ENCODE data around the gene PCK2. TPM values are rescaled to one million over a fixed set of nuclear protein-coding genes. Genes with fewer than 3 reads are reported as not detected.

PCK2 gene
- 3.0 and 8.5 TPM in 2 replicates for total RNA-seq

GRCh38 chr14:24093901-24094840 is at the start of gene PCK2:
TSS of gene PCK2 (plus strand) at chr14:24094311. CDS start at chr14:24094406, 95 bp downstream.

GRCh38 chr14:24051789-24052655 is 42.1 kb upstream of the PCK2 start, which contains the start of gene CARMIL3:
TSS of gene CARMIL3 (plus strand) at chr14:24052009. CDS start at chr14:24052154, 145 bp downstream.

GRCh38 chr14:24071144-24071697 is 22.9 kb upstream of the PCK2 start, which contains the start of gene CPNE6:
TSS of gene CPNE6 (plus strand) at chr14:24071562. CDS start at chr14:24072937, 1,375 bp downstream.

GRCh38 chr14:24114532-24115421 is 20.7 kb downstream of the PCK2 start, which contains the start of the genes DCAF11 and NRL:
TSS of gene DCAF11 (plus strand) at chr14:24114777. CDS start at chr14:24115595, 818 bp downstream.
TSS of gene NRL (minus strand) at chr14:24114949. CDS start at chr14:24082848, 32,101 bp downstream.

GRCh38 chr14:24130380-24130716 is 36.2 kb downstream of the PCK2 start, which contains the start of gene FITM1:
TSS of gene FITM1 (plus strand) at chr14:24130659. CDS start at chr14:24131564, 905 bp downstream.

GRCh38 chr14:24135834-24136683 is 41.9 kb downstream of the PCK2 start, which contains the start of gene PSME1:
TSS of gene PSME1 (plus strand) at chr14:24136194. CDS start at chr14:24136263, 69 bp downstream.

GRCh38 chr14:24141097-24141880 is 47.2 kb downstream of the PCK2 start, which contains the start of gene EMC9:
TSS of gene EMC9 (minus strand) at chr14:24141591. CDS start at chr14:24141304, 287 bp downstream.

GRCh38 chr14:24146453-24146977 is 52.4 kb downstream of the PCK2 start, which contains the start of gene PSME2:
TSS of gene PSME2 (minus strand) at chr14:24146610. CDS start at chr14:24146581, 29 bp downstream.

GRCh38 chr14:24146978-24147760 is 53.1 kb downstream of the PCK2 start, which contains the start of gene RNF31:
TSS of gene RNF31 (plus strand) at chr14:24147498. CDS start at chr14:24147699, 201 bp downstream.

Other genes with a start within 250 kb of the PCK2 start
- 31.7 and 35.9 TPM in 2 replicates for gene DHRS4, start 140.5 kb upstream of the PCK2 start, total RNA-seq
- 8.6 and 10.8 TPM in 2 replicates for gene DHRS4L2, start 105.4 kb upstream of the PCK2 start, total RNA-seq
- under 0.01 TPM in 1 of 2 replicates, not detected in the other for gene CARMIL3, start 42.3 kb upstream of the PCK2 start, total RNA-seq
- gene CPNE6, start 22.7 kb upstream of the PCK2 start, total RNA-seq, result not detected in 2 replicates
- gene DCAF11, start 20.5 kb downstream of the PCK2 start, total RNA-seq, result 47.0 and 51.9 TPM in 2 replicates
- 0.98 and 1.1 TPM in 2 replicates for gene NRL, start 20.6 kb downstream of the PCK2 start, total RNA-seq
- 0.65 TPM in 1 of 2 replicates, not detected in the other for gene FITM1, start 36.3 kb downstream of the PCK2 start, total RNA-seq
- gene PSME1, start 41.9 kb downstream of the PCK2 start, total RNA-seq, result 68.6 and 101 TPM in 2 replicates
- 8.5 and 16.3 TPM in 2 replicates for gene EMC9, start 47.3 kb downstream of the PCK2 start, total RNA-seq
- 54.7 and 62.1 TPM in 2 replicates for gene PSME2, start 52.3 kb downstream of the PCK2 start, total RNA-seq
- 48.3 and 60.3 TPM in 2 replicates for gene RNF31, start 53.2 kb downstream of the PCK2 start, total RNA-seq
- 31.0 and 35.6 TPM in 2 replicates for gene IRF9, start 67.0 kb downstream of the PCK2 start, total RNA-seq
- 1.3 and 4.1 TPM in 2 replicates for gene REC8, start 77.8 kb downstream of the PCK2 start, total RNA-seq
- gene IPO4, start 94.5 kb downstream of the PCK2 start, total RNA-seq, result 51.3 and 58.8 TPM in 2 replicates
- 53.6 and 62.3 TPM in 2 replicates for gene TM9SF1, start 101.1 kb downstream of the PCK2 start, total RNA-seq
- 0.10 TPM in 1 of 2 replicates, not detected in the other for gene TSSK4, start 111.4 kb downstream of the PCK2 start, total RNA-seq
- gene CHMP4A, start 119.2 kb downstream of the PCK2 start, total RNA-seq, result 25.6 and 33.3 TPM in 2 replicates
- gene MDP1, start 121.8 kb downstream of the PCK2 start, total RNA-seq, result 9.1 TPM in 2 replicates
- 128 and 131 TPM in 2 replicates for gene NEDD8, start 138.1 kb downstream of the PCK2 start, total RNA-seq
- gene GMPR2, start 138.6 kb downstream of the PCK2 start, total RNA-seq, result 67.4 and 69.9 TPM in 2 replicates
- 55.5 and 59.4 TPM in 2 replicates for gene TINF2, start 148.3 kb downstream of the PCK2 start, total RNA-seq
- gene TGM1, start 168.9 kb downstream of the PCK2 start, total RNA-seq, result 0.98 and 1.8 TPM in 2 replicates
- gene RABGGTA, start 177.3 kb downstream of the PCK2 start, total RNA-seq, result 35.1 and 45.1 TPM in 2 replicates
- 12.4 and 21.6 TPM in 2 replicates for gene DHRS1, start 205.5 kb downstream of the PCK2 start, total RNA-seq
- 32.3 and 34.9 TPM in 2 replicates for gene NOP9, start 205.5 kb downstream of the PCK2 start, total RNA-seq
- gene CIDEB, start 213.7 kb downstream of the PCK2 start, total RNA-seq, result 1.6 and 3.0 TPM in 2 replicates
- 6.5 and 10.6 TPM in 2 replicates for gene LTB4R2, start 215.8 kb downstream of the PCK2 start, total RNA-seq
- gene LTB4R, start 217.2 kb downstream of the PCK2 start, total RNA-seq, result 2.9 and 3.2 TPM in 2 replicates
- 55.1 and 90.2 TPM in 2 replicates for gene ADCY4, start 240.8 kb downstream of the PCK2 start, total RNA-seq
- gene RIPK3, start 245.7 kb downstream of the PCK2 start, total RNA-seq, result 4.2 and 4.9 TPM in 2 replicates